Measurements from ENCODE around the gene BRD4.

DNA sequence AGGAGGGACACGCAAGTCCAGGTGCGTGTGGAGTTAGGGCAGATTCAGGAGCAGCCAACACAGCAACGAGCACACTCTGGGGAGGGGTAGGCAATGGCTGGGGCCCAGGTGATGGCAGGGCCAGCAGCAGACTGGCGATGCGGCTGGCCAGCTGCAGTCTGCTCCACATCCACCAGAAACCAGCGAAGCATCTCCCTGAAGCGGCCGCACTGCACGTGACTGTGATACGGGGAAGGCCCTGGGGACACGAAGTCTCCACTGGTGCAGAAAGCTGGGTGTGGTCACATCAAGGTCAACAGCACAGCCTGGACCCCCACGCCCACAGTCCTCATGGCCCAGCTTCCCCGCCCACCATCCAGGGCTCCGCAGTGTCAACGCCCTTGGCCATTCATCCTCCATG lies 78.8 kb downstream of the BRD4 start:
- TF ChIP-seq, protein P1, sequence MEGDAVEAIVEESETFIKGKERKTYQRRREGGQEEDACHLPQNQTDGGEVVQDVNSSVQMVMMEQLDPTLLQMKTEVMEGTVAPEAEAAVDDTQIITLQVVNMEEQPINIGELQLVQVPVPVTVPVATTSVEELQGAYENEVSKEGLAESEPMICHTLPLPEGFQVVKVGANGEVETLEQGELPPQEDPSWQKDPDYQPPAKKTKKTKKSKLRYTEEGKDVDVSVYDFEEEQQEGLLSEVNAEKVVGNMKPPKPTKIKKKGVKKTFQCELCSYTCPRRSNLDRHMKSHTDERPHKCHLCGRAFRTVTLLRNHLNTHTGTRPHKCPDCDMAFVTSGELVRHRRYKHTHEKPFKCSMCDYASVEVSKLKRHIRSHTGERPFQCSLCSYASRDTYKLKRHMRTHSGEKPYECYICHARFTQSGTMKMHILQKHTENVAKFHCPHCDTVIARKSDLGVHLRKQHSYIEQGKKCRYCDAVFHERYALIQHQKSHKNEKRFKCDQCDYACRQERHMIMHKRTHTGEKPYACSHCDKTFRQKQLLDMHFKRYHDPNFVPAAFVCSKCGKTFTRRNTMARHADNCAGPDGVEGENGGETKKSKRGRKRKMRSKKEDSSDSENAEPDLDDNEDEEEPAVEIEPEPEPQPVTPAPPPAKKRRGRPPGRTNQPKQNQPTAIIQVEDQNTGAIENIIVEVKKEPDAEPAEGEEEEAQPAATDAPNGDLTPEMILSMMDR (IDR thresholded peaks at IDR 0.05 in 4 of 5, conservative IDR thresholded peaks at IDR 0.05 in 1 of 5), result no peak
- no peak for TF ChIP-seq POLR2A (IDR thresholded peaks at IDR 0.05)

All from gastrocnemius medialis (tissue), 4 donors.